AG09309 (cell line): ENCODE measurements around the gene SELENBP1.

Source experiments
- DNase-seq: peaks from one replicate; pipeline ENCODE4 v3.0.0-alpha.2; 2010; ENCODE audit warnings: low read depth
- H3K4me3 ChIP-seq: 2 replicates; pipeline ENCODE4 v1.5.1; 2011; ENCODE audit warnings: mild to moderate bottlenecking, low read depth, low read length, moderate library complexity; ENCODE audit not compliant: control insufficient read depth
- CTCF ChIP-seq: IDR thresholded peaks from 2 replicates; pipeline ENCODE4 v1.5.1; 2011; ENCODE audit warnings: mild to moderate bottlenecking, low read depth, low read length, inconsistent platforms; ENCODE audit not compliant: insufficient read depth, control insufficient read depth; ENCODE audit errors: missing control alignments

The SELENBP1 gene

DNA sequence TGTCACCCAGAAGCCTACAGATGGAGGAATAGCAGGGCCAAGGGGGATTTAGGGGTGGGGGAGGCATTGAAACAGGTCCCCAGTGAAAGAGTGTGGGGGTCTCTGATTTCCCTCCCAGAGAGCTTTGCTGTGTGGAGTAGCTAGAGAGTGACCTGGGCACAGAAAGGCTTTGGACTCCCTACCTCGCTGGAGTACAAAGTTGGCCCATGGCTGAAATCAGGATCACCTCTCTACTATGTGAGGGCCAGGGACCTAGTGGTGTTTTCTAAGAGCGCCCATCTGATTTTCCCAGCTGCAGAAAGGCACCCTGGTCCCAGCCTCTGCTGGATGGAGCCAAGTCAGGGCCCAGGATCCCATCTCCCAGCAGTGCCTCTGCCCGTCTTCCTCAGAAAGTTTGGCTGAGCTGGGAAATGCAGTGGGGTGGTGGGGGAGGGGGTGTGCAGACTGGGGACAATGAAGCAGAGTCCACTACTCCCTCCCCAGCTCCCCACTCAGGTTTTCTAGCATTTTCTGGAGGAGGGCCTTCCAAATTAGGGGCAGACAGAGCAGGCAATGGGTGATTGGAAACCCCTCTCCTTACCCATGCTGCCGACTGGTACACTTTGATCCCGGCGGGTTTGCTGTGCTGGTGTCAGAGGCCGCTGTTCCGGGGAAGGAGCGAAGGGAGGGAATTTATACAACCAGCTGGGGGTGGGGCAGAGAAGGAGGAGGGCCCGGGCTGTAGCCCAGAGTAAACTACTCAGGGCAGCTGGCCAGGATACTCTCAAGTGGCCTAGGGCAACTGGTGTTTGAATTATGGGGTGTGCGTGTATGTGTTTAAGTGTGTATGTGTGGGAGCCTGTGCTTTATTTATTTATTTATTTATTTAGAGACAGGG is at the start of gene SELENBP1:
TSS of gene SELENBP1 (minus strand) at position 648 of the 877 bp plus-strand sequence. CDS start at position 584, 64 bp downstream.
- no peak within 1 kb of the TSS; the same call in 1 of the 2 replicates for H3K4me3 ChIP-seq
- TF ChIP-seq CTCF = no peak
- no peak for DNase-seq

GRCh38 chr1:151419819-151420218 is 47.3 kb upstream of the SELENBP1 start:
- TF ChIP-seq CTCF = no peak
- no peak overlapping the region for H3K4me3 ChIP-seq
- no peak for DNase-seq

DNA sequence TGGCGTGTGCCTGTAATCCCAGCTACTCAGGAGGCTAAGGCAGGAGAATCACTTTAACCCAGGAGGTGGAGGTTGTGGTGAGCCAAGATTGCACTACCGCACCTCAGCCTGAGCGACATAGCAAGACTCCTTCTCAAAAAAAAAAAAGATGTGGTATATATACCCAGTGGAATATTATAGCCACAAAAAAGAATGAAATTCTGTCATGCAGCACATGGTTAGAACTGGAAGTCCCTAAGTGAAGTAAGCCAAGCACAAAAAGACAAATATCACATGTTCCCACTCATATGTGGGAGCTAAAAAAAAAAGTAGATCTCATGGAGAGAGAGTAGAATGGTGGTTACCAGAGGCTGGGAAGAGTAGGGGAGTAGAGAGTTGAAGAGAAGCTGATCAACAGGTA is 45.6 kb upstream of the SELENBP1 start:
- DNase-seq = no peak
- no peak overlapping the region for H3K4me3 ChIP-seq
- TF ChIP-seq CTCF = no peak

- TF ChIP-seq CTCF = no peak
- no peak overlapping the region for H3K4me3 ChIP-seq
- peak; percentile 18 for DNase-seq
Observed at GRCh38 chr1:151416231-151416630, 43.7 kb upstream of the SELENBP1 start.

DNA sequence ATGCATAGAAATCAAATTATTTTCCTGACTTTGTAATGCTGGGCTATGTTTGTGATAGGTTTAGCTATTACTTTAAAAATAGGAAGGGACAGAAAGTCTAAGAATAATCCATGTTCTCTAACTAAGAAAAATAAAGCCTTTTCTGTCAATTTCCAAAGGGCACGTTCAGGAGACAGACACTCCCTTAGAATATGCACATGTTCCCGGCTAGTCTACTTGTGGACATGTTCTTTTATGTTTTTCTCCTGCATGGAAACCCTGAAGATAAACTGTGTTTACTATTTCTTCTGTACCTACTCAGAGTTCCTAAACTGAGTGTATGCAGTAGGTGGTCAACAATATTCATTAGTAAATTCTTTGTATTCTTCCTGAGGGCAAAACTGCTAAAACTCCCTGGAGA is 39.4 kb upstream of the SELENBP1 start:
- DNase-seq = no peak
- H3K4me3 ChIP-seq = no peak overlapping the region
- no peak for TF ChIP-seq CTCF

- no peak overlapping the region for H3K4me3 ChIP-seq
- no peak for TF ChIP-seq CTCF
- no peak for DNase-seq
Observed at GRCh38 chr1:151408891-151409290, 36.4 kb upstream of the SELENBP1 start.
